ENCODE measurements around the gene SUGCT. TPM values are rescaled to one million over a fixed set of nuclear protein-coding genes. Genes with fewer than 3 reads are reported as not detected.

Gene SUGCT
- total and polyA plus RNA-seq, 2 of the 13 experiments (the other 11 are each of a cell fraction or from before 2014, with no cell fraction given), result 10.1 to 22.2 TPM

GRCh38 chr7:40746841-40747556 is 612.2 kb downstream of the SUGCT start (continued):
- TF ChIP-seq ZNF513 (CRISPR knock-in tag; conservative IDR thresholded peaks at IDR 0.05) (no peak), TFDP1 (CRISPR knock-in tag; IDR thresholded peaks at IDR 0.05; ENCODE audit: borderline replicate concordance) (no peak), RAD51 (IDR thresholded peaks at IDR 0.05; ENCODE audit: borderline replicate concordance) (no peak), ZBTB1 (CRISPR knock-in tag; IDR thresholded peaks at IDR 0.05; ENCODE audit: borderline replicate concordance) (no peak), HHEX (CRISPR knock-in tag; IDR thresholded peaks at IDR 0.05) (no peak), MEF2D (CRISPR knock-in tag; IDR thresholded peaks at IDR 0.05) (no peak), SRSF4 (IDR thresholded peaks at IDR 0.05; ENCODE audit: low read depth, low read length, poor library complexity, severe bottlenecking) (no peak)

- Histone ChIP-seq H3K4me1 (ENCODE audit: insufficient read depth, low read length) (no peaks in the 10 kb centered on the region), H3K27me3 (ENCODE audit: control insufficient read depth in 1 of 2, insufficient read depth in 2 of 2, low read length in 2 of 2) (no peaks in the 10 kb centered on the region), H3K4me3 (replicated peaks in 1 of 3; ENCODE audit: insufficient read depth in 1 of 3, low read depth in 2 of 3, low read length in 3 of 3) (no peak overlapping the region), H3K4me2 (ENCODE audit: low read depth, low read length) (no peak overlapping the region), H3K9ac (ENCODE audit: insufficient read depth, low read depth, low read length) (no peak overlapping the region), H3K9me3 (ENCODE audit: low read length) (no peaks in the 10 kb centered on the region), H3K27ac (ENCODE audit: extremely low read length, insufficient read depth, low read length) (no peak overlapping the region), H2AFZ (ENCODE audit: low read length) (no peak overlapping the region), H3K79me2 (ENCODE audit: insufficient read depth, low read length) (no peaks in the 10 kb centered on the region), H3K36me3 (replicated peaks in 1 of 2; ENCODE audit: control insufficient read depth in 1 of 2, insufficient read depth in 2 of 2, low read length in 2 of 2) (no peaks in the 10 kb centered on the region), H4K20me1 (ENCODE audit: insufficient read depth, low read length) (no peaks in the 10 kb centered on the region)
- ChIA-PET CTCF (ENCODE audit: low intra/inter-chr PET ratio, low total read pairs) (no interaction called here), POLR2A (no interaction called here)
- in situ Hi-C loops (cut with HindIII; ENCODE audit: extremely low pct_ligation_motif_present, low pct_unique_long_range_greater_than_20kb), result no loop called here
- BruUV-seq (replicated peaks), result no TSS peak
- intact Hi-C loops (cut with micrococcal nuclease; ENCODE audit: unreplicated experiment), result no loop called here
- TF ChIP-seq MXD4 (CRISPR knock-in tag; IDR thresholded peaks at IDR 0.05), result no peak
- TF ChIP-seq ZBTB42 (CRISPR knock-in tag; IDR thresholded peaks at IDR 0.05), result no peak
- TF ChIP-seq HNRNPL (IDR thresholded peaks at IDR 0.05; ENCODE audit: low read depth, low read length), result no peak
- TF ChIP-seq MTERF4 (CRISPR knock-in tag; IDR thresholded peaks at IDR 0.05), result no peak
- TF ChIP-seq ZBTB20 (CRISPR knock-in tag; IDR thresholded peaks at IDR 0.05; ENCODE audit: borderline replicate concordance, low read depth), result no peak
- TF ChIP-seq ZNF569 (CRISPR knock-in tag; IDR thresholded peaks at IDR 0.05; ENCODE audit: borderline replicate concordance), result no peak
- no peak for TF ChIP-seq ZNF335 (CRISPR knock-in tag; IDR thresholded peaks at IDR 0.05)
- no peak for ATAC-seq
- no peak for DNase-seq (ENCODE audit: low spot score)
- 88% methylated on average over 2 of the region's 2 CpGs for WGBS (ENCODE audit: low lambda C conversion rate)
- FAIRE-seq, result no peak
Measured at GRCh38 chr7:40747856-40748255, 613.1 kb downstream of the SUGCT start.
